NCI-H2029 (cell line): ENCODE data around the gene RENBP.
"Not testable (repeated sequence)": the region's sequence is repeated elsewhere in the genome, so short reads cannot be mapped to it uniquely, and the experiment has no call there.

ENCODE experiments used
- DNase-seq: peaks from one replicate; lab custom pipeline; 2025; lab: John Stamatoyannopoulos, UW

The RENBP gene

GRCh38 chrX:153944140-153944799 lies at the start of gene RENBP:
RENBP (minus strand) TSS chrX:153944643; CDS start chrX:153944610, 33 bp downstream.
- no peak for DNase-seq

GRCh38 chrX:153993978-153994377 lies 49.5 kb upstream of the RENBP start:
- DNase-seq = no peak

- no peak for DNase-seq
These were observed 48.6 kb upstream of the RENBP start for GRCh38 chrX:153993079-153993478.

- DNase-seq = no peak
These were observed 47.7 kb upstream of the RENBP start for GRCh38 chrX:153992180-153992579.

- no peak for DNase-seq
These were observed 46.7 kb upstream of the RENBP start for GRCh38 chrX:153991013-153991580.

GRCh38 chrX:153989973-153990655 lies 45.7 kb upstream of the RENBP start:
- no peak for DNase-seq

- no peak for DNase-seq
These were observed 44.0 kb upstream of the RENBP start for GRCh38 chrX:153988493-153988892.

GRCh38 chrX:153984351-153985178 lies 40.1 kb upstream of the RENBP start:
- DNase-seq = no peak

- no peak for DNase-seq
These were observed 38.9 kb upstream of the RENBP start for GRCh38 chrX:153983321-153983801.

GRCh38 chrX:153981771-153982533 lies 37.5 kb upstream of the RENBP start:
- no peak for DNase-seq

- no peak for DNase-seq
These were observed 36.8 kb upstream of the RENBP start for GRCh38 chrX:153981231-153981630.

GRCh38 chrX:153980394-153980793 lies 36.0 kb upstream of the RENBP start:
- DNase-seq = not testable (repeated sequence)

GRCh38 chrX:153974726-153975286 lies 30.4 kb upstream of the RENBP start:
- DNase-seq = no peak

GRCh38 chrX:153974003-153974725 lies 29.7 kb upstream of the RENBP start:
- no peak for DNase-seq

GRCh38 chrX:153973127-153974002 lies 28.9 kb upstream of the RENBP start:
- DNase-seq = no peak

- peak; percentile 84 for DNase-seq
These were observed 28.1 kb upstream of the RENBP start, which contains the start of gene TMEM187 for GRCh38 chrX:153972368-153973126. TMEM187 (plus strand) TSS chrX:153972754; CDS start chrX:153982063, 9,309 bp downstream.

- DNase-seq = peak; percentile 79
These were observed 27.3 kb upstream of the RENBP start, which contains the start of gene HCFC1 for GRCh38 chrX:153971450-153972367. HCFC1 (minus strand) TSS chrX:153971818; CDS start chrX:153970840, 978 bp downstream.
